Thoracic aorta (tissue), 2 donors: Measurements from ENCODE around the gene CT55. TPM values are rescaled to one million over a fixed set of nuclear protein-coding genes. Genes with fewer than 3 reads are reported as not detected.
"Not testable (repeated sequence)": the region's sequence is repeated elsewhere in the genome, so short reads cannot be mapped to it uniquely, and the experiment has no call there.

Experiments
- ATAC-seq: fragments of 150-250 bp; one replicate; pipeline ENCODE4 v1.8.0; 2017; ENCODE audit warnings: low read depth; ENCODE audit not compliant: insufficient number of reproducible peaks, low FRiP score
- DNase-seq: peaks from one replicate; pipeline ENCODE4 v3.0.0-alpha.2; 2020; ENCODE audit warnings: low spot score
- H3K27ac ChIP-seq, 2 donors: fragments of 200-600 bp; sonication (generic); 1 replicate in 1 of 2; 2 replicates in 1 of 2; pipeline ENCODE4 v1.5.1; 2016; ENCODE audit warnings: mild to moderate bottlenecking in 2 of 2, moderate library complexity in 2 of 2
- H3K27me3 ChIP-seq: fragments of 200-600 bp; sonication (generic); replicated peaks from 2 replicates; pipeline ENCODE4 v1.6.0; 2016; ENCODE audit warnings: mild to moderate bottlenecking; ENCODE audit not compliant: insufficient read depth
- H3K36me3 ChIP-seq: fragments of 200-600 bp; sonication (generic); one replicate; pipeline ENCODE4 v1.5.1; 2016
- H3K4me1 ChIP-seq, 2 donors: fragments of 200-600 bp; sonication (generic); 1 replicate in 1 of 2; 2 replicates in 1 of 2; pipeline versions ENCODE4 v1.5.1 to v1.6.0; 2016; ENCODE audit warnings: low read depth in 2 of 2, mild to moderate bottlenecking in 1 of 2; ENCODE audit not compliant: control insufficient read depth in 1 of 2
- H3K4me3 ChIP-seq: fragments of 200-600 bp; sonication (generic); 2 replicates; pipeline ENCODE4 v1.5.1; 2016; ENCODE audit warnings: mild to moderate bottlenecking
- H3K9me3 ChIP-seq: fragments of 200-600 bp; sonication (generic); 2 replicates; pipeline ENCODE4 v1.5.1; 2016
- total RNA-seq, 2 donors: library from RNA; depleted of rRNA; stranded (reverse); fragments of >200 nt; gene quantifications; one replicate each; pipeline versions ENCODE4 v1.1.0 to v1.2.3, GENCODE V29; 2016
- TF ChIP-seq, protein P1 (sequence below): fragments of 200-600 bp; sonication (generic); IDR thresholded peaks from one replicate; pipeline ENCODE4 v1.5.1; 2019; ENCODE audit warnings: antibody characterized with exemption

CT55 gene
- total RNA-seq, 2 donors from 2014 or later: not detected

DNA sequence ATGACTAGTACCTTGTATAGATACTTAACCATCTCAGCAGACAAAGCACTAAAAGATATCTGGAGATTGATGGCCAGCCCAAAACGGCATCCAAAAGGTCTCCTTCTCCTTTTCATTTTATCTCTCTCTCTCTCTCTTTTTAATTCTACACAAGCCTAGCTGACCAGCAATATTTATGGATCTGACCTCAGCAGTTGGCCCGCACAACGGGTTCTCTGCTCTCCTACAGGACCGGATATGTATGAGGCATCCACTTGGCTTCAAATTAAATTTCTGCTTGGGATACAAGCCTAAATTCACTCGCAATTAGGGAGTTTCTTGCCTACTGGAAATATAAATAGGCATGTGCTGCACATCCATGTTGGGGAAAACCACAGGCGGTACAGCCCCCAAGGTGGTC lies 22.5 kb upstream of the CT55 start:
- Histone ChIP-seq H3K4me3 (no peak overlapping the region), H3K9me3 (no peaks in the 10 kb centered on the region), H3K27ac (no peak overlapping the region), H3K36me3 (no peaks in the 10 kb centered on the region), H3K4me1 (no peaks in the 10 kb centered on the region), H3K27me3 (no peaks in the 10 kb centered on the region)
- DNase-seq: no peak
- ATAC-seq: no peak
- TF ChIP-seq, protein P1, sequence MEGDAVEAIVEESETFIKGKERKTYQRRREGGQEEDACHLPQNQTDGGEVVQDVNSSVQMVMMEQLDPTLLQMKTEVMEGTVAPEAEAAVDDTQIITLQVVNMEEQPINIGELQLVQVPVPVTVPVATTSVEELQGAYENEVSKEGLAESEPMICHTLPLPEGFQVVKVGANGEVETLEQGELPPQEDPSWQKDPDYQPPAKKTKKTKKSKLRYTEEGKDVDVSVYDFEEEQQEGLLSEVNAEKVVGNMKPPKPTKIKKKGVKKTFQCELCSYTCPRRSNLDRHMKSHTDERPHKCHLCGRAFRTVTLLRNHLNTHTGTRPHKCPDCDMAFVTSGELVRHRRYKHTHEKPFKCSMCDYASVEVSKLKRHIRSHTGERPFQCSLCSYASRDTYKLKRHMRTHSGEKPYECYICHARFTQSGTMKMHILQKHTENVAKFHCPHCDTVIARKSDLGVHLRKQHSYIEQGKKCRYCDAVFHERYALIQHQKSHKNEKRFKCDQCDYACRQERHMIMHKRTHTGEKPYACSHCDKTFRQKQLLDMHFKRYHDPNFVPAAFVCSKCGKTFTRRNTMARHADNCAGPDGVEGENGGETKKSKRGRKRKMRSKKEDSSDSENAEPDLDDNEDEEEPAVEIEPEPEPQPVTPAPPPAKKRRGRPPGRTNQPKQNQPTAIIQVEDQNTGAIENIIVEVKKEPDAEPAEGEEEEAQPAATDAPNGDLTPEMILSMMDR: no peak

DNA sequence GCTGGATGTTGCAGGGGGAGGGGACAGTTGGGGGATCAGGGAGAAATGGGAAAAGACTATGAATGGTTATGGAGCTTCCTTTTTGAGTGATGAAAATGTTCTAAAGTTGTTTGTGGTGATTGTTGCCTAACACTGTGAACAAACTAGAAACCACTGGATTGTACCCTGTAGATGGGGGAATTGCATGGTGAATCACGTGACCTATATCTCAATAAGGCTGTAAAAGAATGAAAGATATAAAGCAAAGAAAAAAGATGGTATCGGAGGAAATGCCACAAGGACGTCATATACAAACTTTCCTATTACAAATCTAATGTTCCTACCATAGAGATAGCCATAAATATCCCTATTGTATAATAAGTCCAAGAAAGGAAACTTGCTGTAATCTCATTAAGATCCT lies 20.6 kb upstream of the CT55 start:
- Histone ChIP-seq H3K27me3 (no peaks in the 10 kb centered on the region), H3K27ac (no peak overlapping the region), H3K4me1 (no peaks in the 10 kb centered on the region), H3K9me3 (no peaks in the 10 kb centered on the region), H3K4me3 (no peak overlapping the region), H3K36me3 (no peaks in the 10 kb centered on the region)
- DNase-seq (no peak), ATAC-seq (no peak)
- TF ChIP-seq, protein P1: no peak

DNA sequence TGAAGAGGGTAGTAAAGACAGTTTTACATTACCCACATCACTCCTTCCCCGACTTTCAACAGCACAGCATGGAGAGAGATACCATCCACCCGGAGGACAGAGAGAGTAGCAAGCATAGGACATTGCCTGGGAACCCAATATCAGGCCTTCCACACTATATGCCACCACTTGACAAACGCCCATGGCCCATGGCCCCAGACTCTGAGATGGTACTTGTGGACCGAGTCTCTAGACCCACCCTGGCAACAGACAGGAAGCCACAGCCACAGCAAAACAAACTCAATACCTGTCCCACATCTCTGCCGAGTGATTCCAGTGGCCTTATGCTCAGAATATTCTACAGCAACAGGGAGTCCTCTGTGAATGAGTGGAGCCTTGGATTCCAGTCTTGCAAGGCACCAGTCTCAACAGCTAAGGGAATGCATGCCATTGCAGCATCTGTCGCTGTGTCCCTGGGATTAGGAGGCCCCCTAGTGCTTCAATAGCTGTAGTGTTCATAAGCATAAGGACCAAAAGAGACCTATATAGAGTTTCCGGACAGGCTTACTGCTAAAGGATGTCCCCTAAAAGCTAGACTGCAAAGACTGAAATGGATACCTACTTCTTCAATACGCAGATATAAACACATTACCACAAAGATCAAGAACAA lies 14.7 kb upstream of the CT55 start:
- no peak for ATAC-seq
- Histone ChIP-seq H3K9me3 (no peaks in the 10 kb centered on the region), H3K27ac (no peak overlapping the region), H3K4me3 (no peak overlapping the region), H3K27me3 (no peaks in the 10 kb centered on the region), H3K36me3 (no peaks in the 10 kb centered on the region), H3K4me1 (no peaks in the 10 kb centered on the region)
- TF ChIP-seq, protein P1: no peak
- DNase-seq: no peak

DNA sequence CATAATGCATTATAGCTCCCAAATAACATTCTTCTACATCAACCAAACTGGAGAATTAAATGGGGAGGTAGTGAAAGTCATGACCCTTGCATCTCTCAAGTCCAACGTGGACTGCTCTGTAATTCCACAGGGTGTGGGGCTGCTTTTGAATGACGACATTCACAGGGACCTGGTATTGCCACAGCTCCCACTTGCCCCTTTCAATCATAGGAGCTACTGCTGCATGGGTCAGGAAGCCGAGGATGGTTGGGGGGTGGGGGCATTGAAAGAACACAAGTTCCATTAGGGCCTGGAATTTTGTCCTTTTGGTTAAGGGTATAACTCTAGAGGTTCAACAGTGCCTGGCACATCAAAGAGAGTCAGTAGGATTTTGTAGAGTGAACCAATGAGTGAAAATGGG lies 7.4 kb upstream of the CT55 start:
- no peak for ATAC-seq

DNA sequence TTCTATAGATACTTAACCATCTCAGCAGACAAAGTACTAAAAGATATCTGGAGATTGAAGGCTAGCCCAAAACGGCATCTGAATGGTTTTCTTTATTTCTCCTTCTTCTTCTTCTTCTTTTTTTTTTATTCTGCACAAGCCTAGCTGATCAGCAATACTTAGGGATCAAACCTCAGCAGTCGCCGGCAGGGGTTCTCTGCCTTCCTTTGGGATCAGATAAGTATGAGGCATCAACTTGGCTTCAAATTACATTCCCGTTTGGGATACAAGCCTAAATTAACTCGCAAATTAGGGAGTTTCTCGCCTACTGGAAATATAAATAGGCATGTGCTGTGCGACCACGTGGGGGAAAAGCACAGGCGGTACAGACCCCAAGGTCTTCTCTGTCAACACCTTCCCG lies 730 bp downstream of the CT55 start:
- no peak for DNase-seq
- Histone ChIP-seq H3K27ac (no peak overlapping the region), H3K27me3 (no peaks in the 10 kb centered on the region), H3K36me3 (no peaks in the 10 kb centered on the region), H3K4me1 (no peaks in the 10 kb centered on the region), H3K4me3 (no peak overlapping the region), H3K9me3 (no peaks in the 10 kb centered on the region)
- TF ChIP-seq, protein P1: no peak
- no peak for ATAC-seq

More for the DNA sequence above, 7.4 kb upstream of the CT55 start:
- Histone ChIP-seq H3K27ac (no peak overlapping the region), H3K36me3 (no peaks in the 10 kb centered on the region), H3K4me3 (no peak overlapping the region), H3K27me3 (no peaks in the 10 kb centered on the region), H3K4me1 (no peaks in the 10 kb centered on the region), H3K9me3 (no peaks in the 10 kb centered on the region)
- TF ChIP-seq, protein P1: no peak
- no peak for DNase-seq

DNA sequence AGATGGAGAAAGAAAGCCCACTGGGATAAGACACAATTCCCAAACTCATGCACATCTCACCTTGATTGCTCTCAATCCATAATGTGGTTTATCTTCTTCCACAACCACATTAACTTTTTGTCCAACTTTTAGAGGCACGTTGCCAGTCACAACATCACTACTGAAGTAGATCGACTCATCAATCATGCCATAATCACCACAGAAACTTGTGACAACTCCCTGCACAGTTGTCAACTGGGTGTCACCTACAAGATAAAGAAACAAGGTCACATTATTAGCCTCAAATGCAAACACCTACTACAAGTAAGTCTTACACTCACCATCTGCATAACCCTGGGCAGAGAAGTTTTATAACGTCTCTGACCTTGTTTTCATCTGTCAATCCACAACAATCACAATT lies 1.7 kb downstream of the CT55 start:
- H3K27me3 ChIP-seq, H3K4me1 ChIP-seq, H3K4me3 ChIP-seq, H3K36me3 ChIP-seq, H3K27ac ChIP-seq, H3K9me3 ChIP-seq, DNase-seq, ATAC-seq: not testable (repeated sequence)
